Activated CD4-positive, alpha-beta T cell treated with anti-CD3 and anti-CD28 coated beads, Interleukin-2, amount 50 U/mL, for 16 hours (primary cell): ENCODE results near the gene LTBP1.

Experiments
- DNase-seq: peaks from one replicate; pipeline ENCODE4 v3.0.0-alpha.2; 2020

LTBP1 gene

GRCh38 chr2:33122726-33123125, 176.0 kb downstream of the LTBP1 start:
- no peak for DNase-seq

- DNase-seq: no peak
These were observed 176.5 kb downstream of the LTBP1 start for GRCh38 chr2:33123216-33123615.

DNA sequence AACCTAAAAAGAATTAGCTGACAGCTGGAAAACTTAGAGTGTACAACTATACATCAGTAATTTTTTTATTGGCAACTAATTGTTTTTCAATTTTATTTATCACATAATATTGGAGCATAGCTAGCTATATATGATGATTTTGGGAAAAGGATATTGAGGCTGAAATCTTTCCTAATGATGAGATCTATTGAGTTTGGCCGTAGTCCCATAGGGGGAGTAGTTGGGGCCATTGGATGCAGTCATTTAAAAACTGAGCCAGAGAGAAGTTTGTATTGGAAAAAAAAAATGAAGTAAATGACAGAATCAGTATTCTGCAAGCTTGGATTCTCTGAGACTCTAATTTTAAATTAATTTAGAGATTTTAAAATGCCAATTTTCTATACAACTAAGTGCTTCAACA, 179.8 kb downstream of the LTBP1 start:
- no peak for DNase-seq

- no peak for DNase-seq
These were observed 180.2 kb downstream of the LTBP1 start for GRCh38 chr2:33126958-33127357.

DNA sequence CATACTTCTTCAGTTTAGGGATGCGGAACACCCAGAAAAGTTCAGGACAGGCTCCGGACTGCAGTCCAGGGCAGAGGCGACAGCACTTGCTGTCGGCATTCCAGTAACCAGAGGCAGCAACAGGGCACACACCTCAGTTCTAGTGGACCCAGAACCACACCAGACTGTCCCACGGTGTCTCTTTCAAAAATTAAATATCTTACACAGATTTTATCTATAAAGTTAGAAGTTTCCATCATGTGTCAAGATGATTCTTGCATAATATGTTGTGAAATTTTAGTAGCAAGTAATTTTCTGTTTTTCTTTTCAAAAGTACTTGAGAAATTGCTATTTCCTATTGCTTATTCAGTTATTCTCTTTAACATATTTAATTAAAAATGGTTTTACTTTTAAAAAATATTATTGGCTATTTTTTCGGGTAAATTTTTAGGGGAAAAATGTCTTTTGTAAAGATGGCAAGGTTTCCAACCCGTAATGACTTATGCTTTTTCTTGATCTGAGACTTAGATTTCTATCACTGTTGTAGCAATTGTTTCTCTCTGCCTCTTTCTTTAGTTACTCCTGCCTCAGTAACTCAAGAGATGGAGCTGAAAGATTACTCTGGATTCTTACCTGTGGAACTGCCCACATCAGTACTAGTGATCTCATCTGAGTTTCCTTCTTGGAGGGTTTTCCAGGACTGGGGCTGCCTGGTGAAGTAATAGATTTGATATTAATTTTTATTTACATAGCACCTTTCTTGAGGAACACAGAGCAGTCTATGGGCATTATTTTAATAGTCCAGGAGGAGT, 182.7 kb downstream of the LTBP1 start:
- no peak for DNase-seq

DNA sequence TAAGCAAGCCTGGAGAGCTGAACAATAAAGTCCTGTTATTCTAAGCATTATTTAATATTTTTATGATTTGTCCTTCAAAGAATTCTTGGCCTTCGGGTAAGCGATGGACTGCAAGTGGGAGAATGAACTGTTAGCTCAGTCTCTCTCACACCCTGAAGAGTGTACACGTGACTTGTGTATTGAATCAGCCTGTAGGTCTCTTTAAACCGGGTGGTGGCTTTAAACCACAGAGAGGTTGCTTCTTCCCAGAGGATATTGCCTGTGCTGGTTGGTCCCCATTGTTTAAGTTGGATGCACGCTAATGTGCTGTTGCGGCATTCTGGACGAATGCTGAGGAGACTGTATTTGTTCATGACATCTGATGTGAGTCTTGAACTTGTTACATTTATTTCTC, 183.3 kb downstream of the LTBP1 start:
- no peak for DNase-seq

DNA sequence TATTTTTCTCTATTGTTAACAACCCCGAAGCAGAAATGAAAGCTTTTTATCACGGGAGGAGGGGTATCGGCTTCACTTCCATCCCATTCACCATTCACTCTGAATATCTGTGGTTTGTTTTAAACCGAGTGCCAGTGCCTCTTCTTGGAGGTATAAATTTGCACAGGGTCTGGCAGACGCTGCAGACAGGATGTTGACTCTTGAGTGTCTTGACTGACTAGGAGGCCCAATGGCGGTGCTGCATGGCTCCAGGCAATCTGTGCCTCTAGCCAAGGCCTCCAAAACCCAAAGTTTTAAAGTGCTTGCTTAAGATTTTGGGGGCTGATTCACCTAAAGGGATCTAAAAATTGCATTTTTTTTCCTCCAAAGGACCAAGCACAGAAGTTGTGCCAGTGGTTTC, 183.8 kb downstream of the LTBP1 start:
- no peak for DNase-seq

DNA sequence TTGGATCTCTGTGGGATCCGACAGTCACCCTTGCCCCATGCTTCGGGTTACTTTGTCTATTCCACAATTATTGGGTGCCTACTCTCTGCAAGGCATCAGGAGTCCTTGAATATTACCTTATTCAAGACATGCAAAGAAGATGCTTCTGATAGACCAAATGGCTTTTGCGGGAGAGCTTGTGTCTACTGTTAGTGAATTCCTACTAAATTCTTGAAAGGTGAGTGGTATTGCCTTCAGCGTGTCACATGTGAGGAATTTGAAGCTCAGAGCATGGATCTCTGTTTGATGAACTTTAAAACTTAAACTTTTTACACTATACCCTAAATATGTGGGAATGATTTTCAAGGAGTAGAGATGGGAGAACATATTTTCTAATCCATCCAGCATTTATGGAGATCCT, 184.4 kb downstream of the LTBP1 start:
- DNase-seq: no peak

- no peak for DNase-seq
These were observed 185.0 kb downstream of the LTBP1 start for GRCh38 chr2:33131749-33132148.

- DNase-seq: no peak
These were observed 186.8 kb downstream of the LTBP1 start for GRCh38 chr2:33133454-33133952.

- DNase-seq: no peak
These were observed 187.5 kb downstream of the LTBP1 start for GRCh38 chr2:33134086-33134771.

GRCh38 chr2:33134791-33135560, 188.2 kb downstream of the LTBP1 start:
- DNase-seq: no peak

- DNase-seq: no peak
These were observed 188.9 kb downstream of the LTBP1 start for GRCh38 chr2:33135645-33136044.

GRCh38 chr2:33136056-33136455, 189.3 kb downstream of the LTBP1 start:
- no peak for DNase-seq

- DNase-seq: peak; percentile 43
These were observed 189.8 kb downstream of the LTBP1 start for GRCh38 chr2:33136566-33136965.

DNA sequence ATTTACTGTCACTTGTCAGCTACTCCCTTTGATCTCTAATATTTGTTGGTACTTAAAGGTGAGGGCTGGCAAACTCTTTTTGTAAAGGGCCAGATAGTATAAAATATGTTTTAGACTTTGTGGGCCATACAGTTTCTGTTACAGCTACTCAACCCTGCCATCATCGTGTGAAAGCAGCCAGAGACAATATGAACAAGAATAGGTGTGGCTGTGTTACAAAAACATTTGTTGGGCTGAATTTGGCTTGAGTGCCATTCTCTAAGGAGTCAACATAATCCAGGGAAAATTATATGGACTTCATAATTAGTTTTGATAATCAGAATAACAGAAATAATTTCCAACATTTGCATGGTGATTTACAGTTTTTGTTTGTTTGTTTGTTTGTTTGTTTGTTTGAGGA, 190.6 kb downstream of the LTBP1 start:
- no peak for DNase-seq

- DNase-seq: no peak
These were observed 193.2 kb downstream of the LTBP1 start for GRCh38 chr2:33139949-33140348.

DNA sequence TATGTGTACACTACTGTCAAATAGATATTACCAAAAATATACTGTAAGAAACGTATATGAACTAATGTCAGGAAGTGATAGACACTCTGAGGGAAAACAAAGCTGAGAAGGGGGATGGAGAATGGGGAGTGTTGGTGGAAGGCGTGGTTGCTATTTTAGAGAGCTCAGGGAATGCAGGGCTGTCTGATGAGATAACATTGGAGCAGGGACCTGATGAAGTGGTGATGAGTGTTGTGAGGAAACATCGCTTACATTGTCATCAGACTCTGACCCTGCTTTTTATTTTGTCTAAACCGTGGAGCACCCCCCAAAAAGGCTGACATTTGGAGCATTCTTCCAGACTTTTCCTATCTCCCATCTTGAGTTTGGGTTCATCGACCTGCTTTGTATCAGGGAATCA, 194.7 kb downstream of the LTBP1 start:
- DNase-seq: no peak

DNA sequence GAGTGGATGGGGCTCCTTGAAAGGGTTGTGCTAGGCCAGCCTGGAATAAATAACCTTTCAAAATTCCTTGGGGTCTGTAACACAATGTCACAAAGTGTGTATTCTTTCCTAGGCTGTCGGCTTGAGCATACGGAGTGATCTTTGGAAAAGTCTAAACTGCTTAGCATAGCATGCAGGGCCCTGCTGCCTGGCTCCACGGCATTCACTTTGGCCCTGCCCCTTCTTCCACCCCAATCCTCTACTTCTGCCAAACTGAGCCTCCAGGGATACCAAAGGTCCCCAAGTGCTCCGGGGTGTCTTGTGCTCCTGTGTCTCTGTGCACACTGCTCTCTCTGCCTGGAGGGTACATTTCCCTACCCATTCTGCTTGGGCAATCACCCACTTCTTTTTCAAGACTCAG, 196.1 kb downstream of the LTBP1 start:
- DNase-seq: no peak

- no peak for DNase-seq
These were observed 197.5 kb downstream of the LTBP1 start for GRCh38 chr2:33144243-33144642.

DNA sequence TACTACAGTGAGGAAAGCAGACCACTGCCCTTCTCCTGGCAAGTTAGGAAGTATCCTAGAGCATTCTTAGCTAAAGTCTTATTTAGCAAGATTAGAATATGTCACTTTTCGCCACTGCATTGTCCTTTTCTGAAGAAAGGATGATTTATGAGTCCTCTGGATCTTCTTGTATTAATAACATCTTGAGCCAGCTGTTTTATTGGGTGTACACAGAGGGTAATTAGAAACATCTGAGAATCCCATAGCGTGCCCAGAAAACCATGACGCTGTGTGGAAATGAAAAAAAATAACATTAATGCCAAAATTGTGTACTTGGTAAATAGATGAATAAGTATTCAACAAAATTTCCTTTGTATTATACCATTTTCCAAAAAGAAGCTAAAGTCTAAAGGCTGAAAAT, 198.7 kb downstream of the LTBP1 start:
- no peak for DNase-seq

DNA sequence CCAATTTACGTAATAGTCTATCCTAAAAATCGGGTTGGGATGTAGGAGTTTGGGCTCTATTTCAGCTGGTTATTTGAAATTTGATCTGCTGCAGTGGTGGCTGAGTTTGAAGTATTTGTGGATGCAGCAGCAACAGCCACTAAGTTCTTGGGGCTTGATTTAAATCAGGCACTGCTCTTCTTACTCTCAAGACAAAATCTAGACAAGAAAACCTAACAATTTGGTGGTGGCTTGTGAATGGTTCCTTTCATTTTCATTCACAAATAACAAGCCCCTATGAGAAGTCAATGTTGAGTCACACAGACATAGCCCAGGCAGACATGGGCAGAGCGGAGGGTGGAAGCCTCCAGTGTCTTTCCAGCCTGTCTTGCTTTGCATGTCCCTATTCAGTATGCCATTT, 199.3 kb downstream of the LTBP1 start:
- DNase-seq: no peak

DNA sequence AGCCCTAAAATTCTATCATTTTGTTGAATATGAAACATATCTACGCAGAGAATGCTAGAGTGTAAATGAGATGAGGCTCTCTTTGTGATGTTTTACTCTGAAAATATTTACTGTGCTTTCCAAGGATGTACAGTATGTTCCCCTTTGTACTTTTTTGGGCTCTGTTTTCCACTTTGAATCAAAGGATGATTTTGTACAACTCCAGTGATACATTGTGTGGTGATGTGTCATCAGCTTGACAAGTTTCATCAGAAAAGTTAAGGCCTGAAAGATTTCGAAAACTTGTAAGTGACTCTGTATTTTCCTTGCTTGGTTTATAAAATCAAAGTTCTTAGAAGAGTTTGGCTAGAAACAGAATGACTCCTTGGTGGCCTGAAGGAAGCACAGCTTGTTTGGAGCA, 206.3 kb downstream of the LTBP1 start:
- peak; percentile 20 for DNase-seq
